ENCODE results near the gene LPP. TPM values are rescaled to one million over a fixed set of nuclear protein-coding genes. Genes with fewer than 3 reads are reported as not detected.

Gene LPP
- total RNA-seq, 1 donor, result 77.4 TPM

DNA sequence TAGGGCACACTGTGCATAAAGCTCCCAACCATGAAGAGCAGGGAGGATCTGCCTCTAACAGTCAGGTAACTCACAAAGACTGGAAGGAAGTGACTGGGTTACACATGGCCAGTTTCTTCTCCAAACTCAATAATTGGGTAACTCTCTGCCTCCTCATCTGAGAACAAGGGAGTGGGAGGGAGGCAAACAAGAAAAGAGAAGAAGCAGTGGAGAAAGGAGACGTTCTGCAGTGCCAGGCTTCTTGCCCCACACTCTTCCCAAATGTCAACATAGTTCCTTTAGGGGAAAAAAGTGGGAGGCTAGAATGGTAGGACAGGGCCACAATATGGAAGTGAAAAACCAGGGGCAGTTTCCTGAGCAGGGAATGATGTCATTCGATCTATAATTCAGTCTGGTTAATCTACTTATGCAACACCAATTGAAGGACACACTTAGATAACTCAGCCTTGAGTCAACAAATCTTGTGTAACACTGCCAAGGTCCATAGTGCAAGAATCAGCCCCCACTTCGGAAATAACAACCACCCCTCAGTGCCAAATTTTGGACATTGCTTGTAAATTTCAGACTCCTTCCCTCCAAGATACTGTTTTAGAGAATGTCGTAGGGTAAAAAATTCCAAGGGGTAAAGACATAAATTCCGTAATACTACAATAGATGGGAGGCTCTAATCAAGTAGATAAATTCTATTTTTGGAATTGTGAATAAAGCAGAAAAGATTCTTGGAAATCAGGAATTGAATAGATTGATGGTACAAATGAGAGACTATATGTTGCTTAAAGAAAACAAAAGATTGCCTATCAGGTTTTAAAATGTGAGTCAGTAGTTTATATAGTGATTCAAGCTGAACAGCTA, 143.0 kb downstream of the LPP start:
- H4K20me1 ChIP-seq (ENCODE audit: insufficient read depth, low read length), result no peaks in the 10 kb centered on the region
- H3K36me3 ChIP-seq (ENCODE audit: insufficient read depth, low read length), result no peaks in the 10 kb centered on the region
- peak overlapping the region; percentile 54 for H3K4me2 ChIP-seq (ENCODE audit: insufficient read depth, low read length)
- DNase-seq (ENCODE audit: insufficient read length, low spot score, missing footprints), result peak; percentile 74
- H3K79me2 ChIP-seq (ENCODE audit: insufficient read depth, low read length), result peaks cover 62% of the 10 kb centered on the region
- H3K27me3 ChIP-seq (ENCODE audit: insufficient read depth, low read length), result no peaks in the 10 kb centered on the region
- H3K9me3 ChIP-seq (ENCODE audit: low read depth, low read length), result no peaks in the 10 kb centered on the region
- peaks cover 50% of the 10 kb centered on the region for H3K4me1 ChIP-seq (ENCODE audit: insufficient read depth, low read length)
- peak overlapping the region; percentile 6 for H3K4me3 ChIP-seq (ENCODE audit: insufficient read depth, low read length)
- H2AFZ ChIP-seq (ENCODE audit: low read length), result no peak overlapping the region
- TF ChIP-seq, protein P1, sequence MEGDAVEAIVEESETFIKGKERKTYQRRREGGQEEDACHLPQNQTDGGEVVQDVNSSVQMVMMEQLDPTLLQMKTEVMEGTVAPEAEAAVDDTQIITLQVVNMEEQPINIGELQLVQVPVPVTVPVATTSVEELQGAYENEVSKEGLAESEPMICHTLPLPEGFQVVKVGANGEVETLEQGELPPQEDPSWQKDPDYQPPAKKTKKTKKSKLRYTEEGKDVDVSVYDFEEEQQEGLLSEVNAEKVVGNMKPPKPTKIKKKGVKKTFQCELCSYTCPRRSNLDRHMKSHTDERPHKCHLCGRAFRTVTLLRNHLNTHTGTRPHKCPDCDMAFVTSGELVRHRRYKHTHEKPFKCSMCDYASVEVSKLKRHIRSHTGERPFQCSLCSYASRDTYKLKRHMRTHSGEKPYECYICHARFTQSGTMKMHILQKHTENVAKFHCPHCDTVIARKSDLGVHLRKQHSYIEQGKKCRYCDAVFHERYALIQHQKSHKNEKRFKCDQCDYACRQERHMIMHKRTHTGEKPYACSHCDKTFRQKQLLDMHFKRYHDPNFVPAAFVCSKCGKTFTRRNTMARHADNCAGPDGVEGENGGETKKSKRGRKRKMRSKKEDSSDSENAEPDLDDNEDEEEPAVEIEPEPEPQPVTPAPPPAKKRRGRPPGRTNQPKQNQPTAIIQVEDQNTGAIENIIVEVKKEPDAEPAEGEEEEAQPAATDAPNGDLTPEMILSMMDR (IDR thresholded peaks at IDR 0.05; ENCODE audit: extremely low read depth, low read depth, low read length), result no peak
- peak overlapping the region; percentile 96 for H3K27ac ChIP-seq (ENCODE audit: low read depth, low read length)

GRCh38 chr3:188298585-188298984, 144.6 kb downstream of the LPP start:
- H4K20me1 ChIP-seq (ENCODE audit: insufficient read depth, low read length), result no peaks in the 10 kb centered on the region
- H3K27me3 ChIP-seq (ENCODE audit: insufficient read depth, low read length), result no peaks in the 10 kb centered on the region
- H3K4me3 ChIP-seq (ENCODE audit: insufficient read depth, low read length), result no peak overlapping the region
- TF ChIP-seq, protein P1 (IDR thresholded peaks at IDR 0.05; ENCODE audit: extremely low read depth, low read depth, low read length), result no peak
- H2AFZ ChIP-seq (ENCODE audit: low read length), result no peak overlapping the region
- no peaks in the 10 kb centered on the region for H3K9me3 ChIP-seq (ENCODE audit: low read depth, low read length)
- DNase-seq (ENCODE audit: insufficient read length, low spot score, missing footprints), result no peak
- no peak overlapping the region for H3K4me2 ChIP-seq (ENCODE audit: insufficient read depth, low read length)
- H3K36me3 ChIP-seq (ENCODE audit: insufficient read depth, low read length), result no peaks in the 10 kb centered on the region
- H3K27ac ChIP-seq (ENCODE audit: low read depth, low read length), result no peak overlapping the region
- H3K4me1 ChIP-seq (ENCODE audit: insufficient read depth, low read length), result peaks cover 49% of the 10 kb centered on the region
- peaks cover 60% of the 10 kb centered on the region for H3K79me2 ChIP-seq (ENCODE audit: insufficient read depth, low read length)

DNA sequence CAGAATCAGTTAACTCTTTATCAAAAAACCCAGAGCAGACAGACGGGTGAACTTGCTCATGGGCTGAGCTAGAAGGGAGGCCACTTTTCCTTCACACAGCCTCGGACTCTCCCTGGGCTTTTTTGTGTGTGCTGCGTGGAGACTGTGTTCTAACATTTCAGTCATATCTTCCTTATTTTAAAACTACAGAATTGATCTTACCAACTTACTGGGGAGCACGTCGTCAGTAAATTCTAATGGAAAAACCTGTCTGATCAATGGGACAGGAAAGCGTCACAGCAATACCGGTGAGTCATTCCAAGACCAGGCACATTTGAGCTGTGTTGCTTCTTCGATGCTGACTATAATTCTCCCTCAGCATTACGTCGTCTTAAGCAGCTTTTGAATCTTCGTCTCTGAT, 145.1 kb downstream of the LPP start:
- Histone ChIP-seq H4K20me1 (ENCODE audit: insufficient read depth, low read length) (no peaks in the 10 kb centered on the region), H3K4me1 (ENCODE audit: insufficient read depth, low read length) (peaks cover 44% of the 10 kb centered on the region), H3K27me3 (ENCODE audit: insufficient read depth, low read length) (no peaks in the 10 kb centered on the region), H2AFZ (ENCODE audit: low read length) (no peak overlapping the region), H3K9me3 (ENCODE audit: low read depth, low read length) (no peaks in the 10 kb centered on the region), H3K79me2 (ENCODE audit: insufficient read depth, low read length) (peaks cover 60% of the 10 kb centered on the region), H3K36me3 (ENCODE audit: insufficient read depth, low read length) (no peaks in the 10 kb centered on the region), H3K4me2 (ENCODE audit: insufficient read depth, low read length) (no peak overlapping the region), H3K27ac (ENCODE audit: low read depth, low read length) (no peak overlapping the region), H3K4me3 (ENCODE audit: insufficient read depth, low read length) (no peak overlapping the region)
- TF ChIP-seq, protein P1 (IDR thresholded peaks at IDR 0.05; ENCODE audit: extremely low read depth, low read depth, low read length), result no peak
- DNase-seq (ENCODE audit: insufficient read length, low spot score, missing footprints), result no peak

- Histone ChIP-seq H3K79me2 (ENCODE audit: insufficient read depth, low read length) (peaks cover 54% of the 10 kb centered on the region), H2AFZ (ENCODE audit: low read length) (no peak overlapping the region), H3K4me2 (ENCODE audit: insufficient read depth, low read length) (no peak overlapping the region), H4K20me1 (ENCODE audit: insufficient read depth, low read length) (no peaks in the 10 kb centered on the region), H3K9me3 (ENCODE audit: low read depth, low read length) (no peaks in the 10 kb centered on the region), H3K27ac (ENCODE audit: low read depth, low read length) (no peak overlapping the region), H3K4me3 (ENCODE audit: insufficient read depth, low read length) (no peak overlapping the region), H3K27me3 (ENCODE audit: insufficient read depth, low read length) (no peaks in the 10 kb centered on the region), H3K36me3 (ENCODE audit: insufficient read depth, low read length) (no peaks in the 10 kb centered on the region), H3K4me1 (ENCODE audit: insufficient read depth, low read length) (peaks cover 37% of the 10 kb centered on the region)
- TF ChIP-seq, protein P1 (IDR thresholded peaks at IDR 0.05; ENCODE audit: extremely low read depth, low read depth, low read length), result no peak
- DNase-seq (ENCODE audit: insufficient read length, low spot score, missing footprints), result no peak
Observed at GRCh38 chr3:188299708-188300107, 145.8 kb downstream of the LPP start.
